ENCODE data around the gene DOCK8.

DNA sequence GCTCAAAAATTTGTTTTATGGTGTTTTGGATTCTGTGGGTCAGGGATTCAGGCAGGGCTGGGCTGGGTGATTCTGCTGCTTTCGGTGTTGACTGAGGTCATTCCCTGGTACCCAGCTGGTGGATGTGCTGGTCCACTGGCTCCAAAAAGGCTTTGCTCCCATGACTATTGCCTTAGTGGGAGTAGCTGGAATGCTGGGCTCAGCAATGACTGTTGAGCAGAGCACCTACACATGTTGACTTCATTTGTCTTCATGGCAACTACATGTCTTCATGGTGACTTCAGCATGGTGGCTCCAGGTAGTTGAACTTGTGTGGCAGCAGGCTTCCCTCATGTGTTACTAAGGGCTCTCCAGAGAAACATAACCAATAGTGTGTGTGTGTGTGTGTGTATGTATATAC lies 297.2 kb downstream of the DOCK8 start:
- TF ChIP-seq, protein P1, sequence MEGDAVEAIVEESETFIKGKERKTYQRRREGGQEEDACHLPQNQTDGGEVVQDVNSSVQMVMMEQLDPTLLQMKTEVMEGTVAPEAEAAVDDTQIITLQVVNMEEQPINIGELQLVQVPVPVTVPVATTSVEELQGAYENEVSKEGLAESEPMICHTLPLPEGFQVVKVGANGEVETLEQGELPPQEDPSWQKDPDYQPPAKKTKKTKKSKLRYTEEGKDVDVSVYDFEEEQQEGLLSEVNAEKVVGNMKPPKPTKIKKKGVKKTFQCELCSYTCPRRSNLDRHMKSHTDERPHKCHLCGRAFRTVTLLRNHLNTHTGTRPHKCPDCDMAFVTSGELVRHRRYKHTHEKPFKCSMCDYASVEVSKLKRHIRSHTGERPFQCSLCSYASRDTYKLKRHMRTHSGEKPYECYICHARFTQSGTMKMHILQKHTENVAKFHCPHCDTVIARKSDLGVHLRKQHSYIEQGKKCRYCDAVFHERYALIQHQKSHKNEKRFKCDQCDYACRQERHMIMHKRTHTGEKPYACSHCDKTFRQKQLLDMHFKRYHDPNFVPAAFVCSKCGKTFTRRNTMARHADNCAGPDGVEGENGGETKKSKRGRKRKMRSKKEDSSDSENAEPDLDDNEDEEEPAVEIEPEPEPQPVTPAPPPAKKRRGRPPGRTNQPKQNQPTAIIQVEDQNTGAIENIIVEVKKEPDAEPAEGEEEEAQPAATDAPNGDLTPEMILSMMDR (conservative IDR thresholded peaks at IDR 0.05; ENCODE audit: low read depth in 2 of 2), result no peak
- TF ChIP-seq EZH2 (IDR thresholded peaks at IDR 0.05; ENCODE audit: low read depth, unreplicated experiment) (no peak), POLR2AphosphoS5 (IDR thresholded peaks at IDR 0.05; ENCODE audit: low read depth) (no peak), CREB1 (CRISPR knock-in tag; IDR thresholded peaks at IDR 0.05; ENCODE audit: low read depth) (no peak), ZNF331 (CRISPR knock-in tag; IDR thresholded peaks at IDR 0.05; ENCODE audit: low read depth) (no peak), EZH2phosphoT487 (IDR thresholded peaks at IDR 0.05; ENCODE audit: unreplicated experiment) (no peak), NANOG (IDR thresholded peaks at IDR 0.05; ENCODE audit: borderline replicate concordance) (no peak)
- TF ChIP-seq, protein P2, sequence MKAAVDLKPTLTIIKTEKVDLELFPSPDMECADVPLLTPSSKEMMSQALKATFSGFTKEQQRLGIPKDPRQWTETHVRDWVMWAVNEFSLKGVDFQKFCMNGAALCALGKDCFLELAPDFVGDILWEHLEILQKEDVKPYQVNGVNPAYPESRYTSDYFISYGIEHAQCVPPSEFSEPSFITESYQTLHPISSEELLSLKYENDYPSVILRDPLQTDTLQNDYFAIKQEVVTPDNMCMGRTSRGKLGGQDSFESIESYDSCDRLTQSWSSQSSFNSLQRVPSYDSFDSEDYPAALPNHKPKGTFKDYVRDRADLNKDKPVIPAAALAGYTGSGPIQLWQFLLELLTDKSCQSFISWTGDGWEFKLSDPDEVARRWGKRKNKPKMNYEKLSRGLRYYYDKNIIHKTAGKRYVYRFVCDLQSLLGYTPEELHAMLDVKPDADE (IDR thresholded peaks at IDR 0.05), result no peak
- TF ChIP-seq, protein P3, sequence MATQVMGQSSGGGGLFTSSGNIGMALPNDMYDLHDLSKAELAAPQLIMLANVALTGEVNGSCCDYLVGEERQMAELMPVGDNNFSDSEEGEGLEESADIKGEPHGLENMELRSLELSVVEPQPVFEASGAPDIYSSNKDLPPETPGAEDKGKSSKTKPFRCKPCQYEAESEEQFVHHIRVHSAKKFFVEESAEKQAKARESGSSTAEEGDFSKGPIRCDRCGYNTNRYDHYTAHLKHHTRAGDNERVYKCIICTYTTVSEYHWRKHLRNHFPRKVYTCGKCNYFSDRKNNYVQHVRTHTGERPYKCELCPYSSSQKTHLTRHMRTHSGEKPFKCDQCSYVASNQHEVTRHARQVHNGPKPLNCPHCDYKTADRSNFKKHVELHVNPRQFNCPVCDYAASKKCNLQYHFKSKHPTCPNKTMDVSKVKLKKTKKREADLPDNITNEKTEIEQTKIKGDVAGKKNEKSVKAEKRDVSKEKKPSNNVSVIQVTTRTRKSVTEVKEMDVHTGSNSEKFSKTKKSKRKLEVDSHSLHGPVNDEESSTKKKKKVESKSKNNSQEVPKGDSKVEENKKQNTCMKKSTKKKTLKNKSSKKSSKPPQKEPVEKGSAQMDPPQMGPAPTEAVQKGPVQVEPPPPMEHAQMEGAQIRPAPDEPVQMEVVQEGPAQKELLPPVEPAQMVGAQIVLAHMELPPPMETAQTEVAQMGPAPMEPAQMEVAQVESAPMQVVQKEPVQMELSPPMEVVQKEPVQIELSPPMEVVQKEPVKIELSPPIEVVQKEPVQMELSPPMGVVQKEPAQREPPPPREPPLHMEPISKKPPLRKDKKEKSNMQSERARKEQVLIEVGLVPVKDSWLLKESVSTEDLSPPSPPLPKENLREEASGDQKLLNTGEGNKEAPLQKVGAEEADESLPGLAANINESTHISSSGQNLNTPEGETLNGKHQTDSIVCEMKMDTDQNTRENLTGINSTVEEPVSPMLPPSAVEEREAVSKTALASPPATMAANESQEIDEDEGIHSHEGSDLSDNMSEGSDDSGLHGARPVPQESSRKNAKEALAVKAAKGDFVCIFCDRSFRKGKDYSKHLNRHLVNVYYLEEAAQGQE (IDR thresholded peaks at IDR 0.05; ENCODE audit: unreplicated experiment), result no peak

Measured in GM23338 (cell line).